HUES64 (cell line): ENCODE data around the gene SELENOW.

Source experiments
- H3K27ac ChIP-seq: 2 replicates; pipeline ENCODE4 v1.7.0; 2013; ENCODE audit warnings: low read depth, low read length, inconsistent platforms
- H3K27me3 ChIP-seq: 2 replicates; pipeline ENCODE4 v1.6.1; 2013; ENCODE audit warnings: mild to moderate bottlenecking, low read length; ENCODE audit not compliant: insufficient read depth
- H3K36me3 ChIP-seq: 2 replicates; pipeline ENCODE4 v1.6.1; 2013; ENCODE audit warnings: mild to moderate bottlenecking, low read length; ENCODE audit not compliant: insufficient read depth
- H3K4me1 ChIP-seq: 2 replicates; pipeline ENCODE4 v1.6.1; 2013; ENCODE audit warnings: mild to moderate bottlenecking, low read length, moderate library complexity; ENCODE audit not compliant: insufficient read depth
- H3K4me3 ChIP-seq: 2 replicates; pipeline ENCODE4 v1.5.1; 2013; ENCODE audit warnings: mild to moderate bottlenecking, low read length, moderate library complexity
- H3K9ac ChIP-seq: 2 replicates; pipeline ENCODE4 v1.6.1; 2013; ENCODE audit warnings: mild to moderate bottlenecking, low read depth, low read length
- H3K9me3 ChIP-seq: 2 replicates; pipeline ENCODE4 v1.6.1; 2013; ENCODE audit warnings: low read depth, low read length; ENCODE audit not compliant: insufficient read depth
- WGBS: fragments of 150-250, 120-280 bp; methylation state at CpG from one replicate; pipeline ENCODE4 v1.1.7; 2013; ENCODE audit warnings: missing lambda C conversion rate; 5-methylcytosine and 5-hydroxymethylcytosine counted together

SELENOW gene

DNA sequence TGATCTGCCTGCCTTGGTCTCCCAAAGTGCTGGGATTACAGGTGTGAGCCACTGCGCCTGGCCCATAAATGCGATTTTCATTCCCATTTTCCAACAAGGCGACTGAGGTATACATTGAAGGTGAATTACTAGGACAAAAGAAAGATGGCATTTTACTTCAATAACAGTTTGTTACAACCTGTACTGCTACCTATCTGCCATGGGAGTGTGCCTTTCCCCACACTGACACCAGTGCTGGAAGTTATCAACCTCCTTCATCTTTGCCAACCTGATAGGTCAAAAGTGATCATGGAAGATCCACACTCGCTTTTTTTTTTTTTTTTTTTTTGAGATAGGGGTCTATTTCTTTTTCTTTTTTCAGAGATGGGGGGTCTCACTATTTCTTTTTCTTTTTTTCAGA is 54.2 kb downstream of the SELENOW start:
- H3K27ac ChIP-seq, result no peak overlapping the region
- no peak overlapping the region for H3K4me3 ChIP-seq
- H3K9me3 ChIP-seq, result no peaks in the 10 kb centered on the region
- H3K9ac ChIP-seq, result no peak overlapping the region
- WGBS, result 97% methylated on average over 2 of the region's 4 CpGs
- no peaks in the 10 kb centered on the region for H3K27me3 ChIP-seq
- no peaks in the 10 kb centered on the region for H3K36me3 ChIP-seq
- peaks cover 9% of the 10 kb centered on the region; the same call in 1 of the 2 replicates for H3K4me1 ChIP-seq
